Tibial nerve (tissue), 4 donors: Measurements from ENCODE around the gene LACTBL1. TPM values are rescaled to one million over a fixed set of nuclear protein-coding genes. Genes with fewer than 3 reads are reported as not detected.
A peak's percentile ranks its signal among the peaks of the same experiment; 100 is the strongest.
"Not testable (repeated sequence)": the region's sequence is repeated elsewhere in the genome, so short reads cannot be mapped to it uniquely, and the experiment has no call there.

ENCODE experiments used
- DNase-seq, 2 donors: peaks; one replicate each; pipeline ENCODE4 v3.0.0-alpha.2; 2019; ENCODE audit warnings: low spot score in 2 of 2
- H3K27ac ChIP-seq, 4 donors: fragments of 200-600 bp; sonication (generic) in 3 of 4; one replicate each; pipeline ENCODE4 v1.5.1; 2017 to 2019; ENCODE audit warnings: mild to moderate bottlenecking in 1 of 4
- H3K27me3 ChIP-seq, 2 donors: fragments of 200-600 bp; sonication (generic) in 1 of 2; one replicate each; pipeline versions ENCODE4 v1.5.1 to v1.6.0; 2017 to 2019
- H3K36me3 ChIP-seq, 3 donors: fragments of 200-600 bp; sonication (generic); one replicate each; pipeline ENCODE4 v1.5.1; 2018 to 2019
- H3K4me1 ChIP-seq, 4 donors: fragments of 200-600 bp; sonication (generic) in 3 of 4; one replicate each; pipeline ENCODE4 v1.5.1; 2017 to 2019
- H3K4me3 ChIP-seq, 4 donors: fragments of 200-600 bp; sonication (generic) in 3 of 4; one replicate each; pipeline ENCODE4 v1.5.1; 2017 to 2019; ENCODE audit warnings: mild to moderate bottlenecking in 1 of 4, moderate library complexity in 1 of 4
- H3K9me3 ChIP-seq, 4 donors: fragments of 200-600 bp; sonication (generic) in 3 of 4; one replicate each; pipeline ENCODE4 v1.5.1; 2017 to 2019
- CTCF ChIP-seq, 5 experiments: fragments of 200-600 bp in 3 of 5; fragments of 450-650 bp in 2 of 5; sonication (generic) in 3 of 5; IDR thresholded peaks; one replicate each; pipeline ENCODE4 v1.5.1; 2016 to 2019; ENCODE audit warnings: antibody characterized with exemption in 5 of 5, mild to moderate bottlenecking in 3 of 5, moderate library complexity in 2 of 5
- EP300 ChIP-seq, 2 donors: sonication (generic); formaldehyde crosslinking; IDR thresholded peaks; one replicate each; pipeline ENCODE4 v1.6.1; 2017; ENCODE audit warnings: antibody characterized with exemption in 2 of 2, mild to moderate bottlenecking in 1 of 2
- POLR2A ChIP-seq, 2 donors: fragments of 450-650 bp; IDR thresholded peaks; one replicate each; pipeline ENCODE4 v1.6.1; 2017; ENCODE audit warnings: antibody characterized with exemption in 2 of 2, mild to moderate bottlenecking in 2 of 2, moderate library complexity in 2 of 2
- WGBS, 2 donors: methylation state at CpG; one replicate each; pipeline ENCODE4 v1.1.5; 2018; 5-methylcytosine and 5-hydroxymethylcytosine counted together
- total RNA-seq, 4 donors: library from RNA; depleted of rRNA; stranded (reverse); fragments of >200 nt; gene quantifications; one replicate each; pipeline ENCODE4 v1.1.0, GENCODE V29; 2016

The LACTBL1 gene
- total RNA-seq, 4 donors from 2014 or later = not detected

DNA sequence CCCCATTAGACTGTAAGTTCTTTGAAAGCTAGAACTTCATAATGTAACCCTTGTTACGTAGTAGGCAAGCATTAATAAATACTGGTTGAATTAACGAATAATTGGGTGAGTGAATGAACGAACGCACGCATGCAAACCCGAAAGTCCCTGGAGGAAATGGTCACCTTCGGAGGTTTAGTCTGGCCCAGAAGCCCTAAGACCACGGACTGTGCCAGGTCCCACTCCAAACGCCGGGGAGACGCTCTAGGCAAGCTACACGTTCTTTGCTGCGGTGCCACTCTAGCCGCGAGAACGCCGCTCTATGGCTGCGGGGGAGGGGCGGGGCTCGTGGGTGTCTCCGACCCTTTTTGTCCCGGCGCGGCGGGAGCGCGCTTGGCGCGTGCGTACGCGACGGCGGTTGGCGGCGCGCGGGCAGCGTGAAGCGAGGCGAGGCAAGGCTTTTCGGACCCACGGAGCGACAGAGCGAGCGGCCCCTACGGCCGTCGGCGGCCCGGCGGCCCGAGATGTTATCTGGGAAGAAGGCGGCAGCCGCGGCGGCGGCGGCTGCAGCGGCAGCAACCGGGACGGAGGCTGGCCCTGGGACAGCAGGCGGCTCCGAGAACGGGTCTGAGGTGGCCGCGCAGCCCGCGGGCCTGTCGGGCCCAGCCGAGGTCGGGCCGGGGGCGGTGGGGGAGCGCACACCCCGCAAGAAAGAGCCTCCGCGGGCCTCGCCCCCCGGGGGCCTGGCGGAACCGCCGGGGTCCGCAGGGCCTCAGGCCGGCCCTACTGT, 46.6 kb upstream of the LACTBL1 start, which contains the start of gene KDM1A:
KDM1A (plus strand) TSS at position 375 of the 769 bp plus-strand sequence; CDS start at position 504, 129 bp downstream.
- Histone ChIP-seq H3K27ac (peak within 1 kb of the TSS; percentile 75 to 94 (median 92)), H3K4me3 (peak within 1 kb of the TSS; percentile 85 to 92 (median 88)), H3K9me3 (peaks cover 0 to 13% (median 0%) of the 10 kb centered on the region in 4 donors), H3K4me1 (peaks cover 0 to 25% (median 6%) of the 10 kb centered on the region in 4 donors), H3K36me3 (no peaks in the 10 kb centered on the region), H3K27me3 (no peaks in the 10 kb centered on the region)
- WGBS, 2 donors = 0 to 1% methylated on average over 26 to 69 of the region's 85 CpGs
- TF ChIP-seq EP300 (IDR thresholded peaks at IDR 0.05) (peak; percentile 80 to 94), CTCF (IDR thresholded peaks at IDR 0.05) (peak in 2 of 5 experiments; percentile 17 to 44), POLR2A (IDR thresholded peaks at IDR 0.05) (peak; percentile 15 to 69)
- DNase-seq = peak; percentile 94

DNA sequence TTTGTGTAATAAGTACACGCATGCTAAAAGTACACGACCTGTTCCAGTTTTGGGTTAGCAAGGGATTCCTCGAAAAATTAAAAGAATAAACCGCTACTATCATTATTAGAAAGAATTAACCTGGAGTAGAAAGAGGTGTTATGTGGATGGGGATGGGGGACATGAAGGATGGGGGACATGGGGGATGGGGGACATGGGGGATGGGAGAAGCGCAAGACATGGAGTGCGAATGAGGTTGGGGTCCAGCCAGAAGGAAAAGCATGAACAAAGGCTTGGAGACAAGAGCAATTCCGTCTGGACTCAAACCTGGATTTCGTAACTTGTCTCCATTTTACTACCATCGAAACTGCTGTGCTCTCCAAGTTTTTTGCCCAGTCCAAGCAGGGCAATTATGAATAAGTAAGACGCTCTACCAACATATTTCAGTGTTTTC, 46.0 kb upstream of the LACTBL1 start:
- 29 to 39% methylated on average over 10 of the region's 10 CpGs for WGBS, 2 donors
- no peaks in the 10 kb centered on the region for H3K36me3 ChIP-seq
- peak overlapping the region; percentile 85 to 92 (median 88) for H3K4me3 ChIP-seq
- H3K4me1 ChIP-seq = peaks cover 0 to 25% (median 6%) of the 10 kb centered on the region in 4 donors
- H3K27ac ChIP-seq = peak overlapping the region in 3 of 4 donors; percentile 91 to 94 (median 93)
- no peaks in the 10 kb centered on the region for H3K27me3 ChIP-seq
- no peak for DNase-seq
- TF ChIP-seq POLR2A (IDR thresholded peaks at IDR 0.05) (no peak), CTCF (IDR thresholded peaks at IDR 0.05) (no peak), EP300 (IDR thresholded peaks at IDR 0.05) (no peak)
- peaks cover 0 to 11% (median 0%) of the 10 kb centered on the region in 4 donors for H3K9me3 ChIP-seq

- TF ChIP-seq POLR2A (IDR thresholded peaks at IDR 0.05) = no peak
- Histone ChIP-seq H3K27me3 (no peaks in the 10 kb centered on the region), H3K4me1 (peaks cover 0 to 7% (median 0%) of the 10 kb centered on the region in 4 donors), H3K36me3 (no peaks in the 10 kb centered on the region), H3K27ac (no peak overlapping the region), H3K4me3 (no peak overlapping the region), H3K9me3 (no peaks in the 10 kb centered on the region)
- 69 to 82% methylated on average over 3 of the region's 3 CpGs for WGBS, 2 donors
- DNase-seq = no peak
These were observed 41.0 kb upstream of the LACTBL1 start for GRCh38 chr1:23013657-23014056.

GRCh38 chr1:23010025-23010424, 37.4 kb upstream of the LACTBL1 start:
- 85 to 91% methylated on average over 8 of the region's 8 CpGs for WGBS, 2 donors
- not testable (repeated sequence) for H3K36me3 ChIP-seq, H3K4me1 ChIP-seq, H3K9me3 ChIP-seq, H3K4me3 ChIP-seq, H3K27ac ChIP-seq, DNase-seq, H3K27me3 ChIP-seq

GRCh38 chr1:23008901-23009300, 36.2 kb upstream of the LACTBL1 start:
- no peak for DNase-seq

More at GRCh38 chr1:23008901-23009300, 36.2 kb upstream of the LACTBL1 start:
- H3K4me3 ChIP-seq = no peak overlapping the region
- H3K4me1 ChIP-seq = no peaks in the 10 kb centered on the region
- TF ChIP-seq POLR2A (IDR thresholded peaks at IDR 0.05) (no peak), EP300 (IDR thresholded peaks at IDR 0.05) (no peak), CTCF (IDR thresholded peaks at IDR 0.05) (no peak)
- 77 to 78% methylated on average over 2 of the region's 2 CpGs for WGBS, 2 donors
- H3K36me3 ChIP-seq = no peaks in the 10 kb centered on the region
- no peaks in the 10 kb centered on the region for H3K27me3 ChIP-seq
- no peak overlapping the region for H3K27ac ChIP-seq
- no peaks in the 10 kb centered on the region for H3K9me3 ChIP-seq
